RWPE2 (cell line): ENCODE results near the gene GRM8.

Experiments
- ATAC-seq: fragments of 200-7000 bp; cut with Tn5 transposase; 3 replicates; pipeline ENCODE4 v1.9.1; 2021; ENCODE audit warnings: low read depth
- DNase-seq: peaks from one replicate; pipeline ENCODE4 v3.0.0-alpha.2; 2020; ENCODE audit warnings: low spot score
- H3K27ac ChIP-seq: fragments of 450-650 bp; 2 replicates; pipeline ENCODE4 v1.5.1; 2017; ENCODE audit warnings: mild to moderate bottlenecking; ENCODE audit not compliant: poor library complexity, severe bottlenecking
- H3K27me3 ChIP-seq: fragments of 250-450 bp; sonication (Bioruptor Pico); 2 replicates; pipeline ENCODE4 v1.5.1; 2021; ENCODE audit warnings: mild to moderate bottlenecking, moderate library complexity; ENCODE audit not compliant: insufficient read depth, poor library complexity, severe bottlenecking
- H3K36me3 ChIP-seq: fragments of 250-450 bp; sonication (Bioruptor Pico); 2 replicates; pipeline ENCODE4 v1.5.1; 2020; ENCODE audit warnings: low read depth, mild to moderate bottlenecking, moderate library complexity
- H3K4me1 ChIP-seq: fragments of 250-450 bp; sonication (Bioruptor Pico); 2 replicates; pipeline ENCODE4 v1.5.1; 2021; ENCODE audit warnings: mild to moderate bottlenecking, moderate library complexity; ENCODE audit not compliant: insufficient read depth, poor library complexity, severe bottlenecking
- H3K4me3 ChIP-seq: fragments of 250-450 bp; sonication (Bioruptor Pico); 2 replicates; pipeline ENCODE4 v1.5.1; 2021; ENCODE audit warnings: mild to moderate bottlenecking, moderate library complexity; ENCODE audit not compliant: severe bottlenecking
- H3K9me3 ChIP-seq: fragments of 250-450 bp; sonication (Bioruptor Pico); 2 replicates; pipeline ENCODE4 v1.5.1; 2021; ENCODE audit warnings: mild to moderate bottlenecking, moderate library complexity; ENCODE audit not compliant: severe bottlenecking
- TF ChIP-seq, protein P1 (sequence below): fragments of 450-650 bp; IDR thresholded peaks from one replicate; pipeline ENCODE4 v1.5.1; 2017; ENCODE audit warnings: mild to moderate bottlenecking, moderate library complexity; ENCODE audit not compliant: poor library complexity, severe bottlenecking

Gene GRM8

DNA sequence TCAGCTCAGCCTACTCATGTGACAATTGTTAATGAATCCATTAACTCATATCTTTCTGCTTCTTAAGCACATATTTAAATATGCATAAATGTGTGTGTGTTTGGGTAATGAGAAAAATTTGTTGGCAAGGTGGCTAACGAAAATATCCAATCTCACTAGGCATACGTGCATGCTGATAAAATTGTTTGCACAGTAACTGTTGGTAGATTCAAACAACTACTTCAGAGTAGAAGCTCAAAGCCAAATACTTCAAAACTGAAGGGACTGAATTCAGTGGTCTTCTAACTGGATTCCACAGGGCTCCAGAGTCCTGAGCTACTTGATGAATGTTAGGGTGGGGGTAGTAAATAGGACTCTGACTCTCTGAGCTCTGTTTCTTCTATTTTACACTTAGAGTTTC lies 757.0 kb downstream of the GRM8 start:
- H3K4me3 ChIP-seq = no peak overlapping the region
- no peaks in the 10 kb centered on the region for H3K9me3 ChIP-seq
- H3K36me3 ChIP-seq = no peaks in the 10 kb centered on the region
- TF ChIP-seq, protein P1, sequence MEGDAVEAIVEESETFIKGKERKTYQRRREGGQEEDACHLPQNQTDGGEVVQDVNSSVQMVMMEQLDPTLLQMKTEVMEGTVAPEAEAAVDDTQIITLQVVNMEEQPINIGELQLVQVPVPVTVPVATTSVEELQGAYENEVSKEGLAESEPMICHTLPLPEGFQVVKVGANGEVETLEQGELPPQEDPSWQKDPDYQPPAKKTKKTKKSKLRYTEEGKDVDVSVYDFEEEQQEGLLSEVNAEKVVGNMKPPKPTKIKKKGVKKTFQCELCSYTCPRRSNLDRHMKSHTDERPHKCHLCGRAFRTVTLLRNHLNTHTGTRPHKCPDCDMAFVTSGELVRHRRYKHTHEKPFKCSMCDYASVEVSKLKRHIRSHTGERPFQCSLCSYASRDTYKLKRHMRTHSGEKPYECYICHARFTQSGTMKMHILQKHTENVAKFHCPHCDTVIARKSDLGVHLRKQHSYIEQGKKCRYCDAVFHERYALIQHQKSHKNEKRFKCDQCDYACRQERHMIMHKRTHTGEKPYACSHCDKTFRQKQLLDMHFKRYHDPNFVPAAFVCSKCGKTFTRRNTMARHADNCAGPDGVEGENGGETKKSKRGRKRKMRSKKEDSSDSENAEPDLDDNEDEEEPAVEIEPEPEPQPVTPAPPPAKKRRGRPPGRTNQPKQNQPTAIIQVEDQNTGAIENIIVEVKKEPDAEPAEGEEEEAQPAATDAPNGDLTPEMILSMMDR = no peak
- H3K4me1 ChIP-seq = no peaks in the 10 kb centered on the region
- no peaks in the 10 kb centered on the region for H3K27me3 ChIP-seq
- ATAC-seq (no peak), DNase-seq (no peak)
- H3K27ac ChIP-seq = no peak overlapping the region

DNA sequence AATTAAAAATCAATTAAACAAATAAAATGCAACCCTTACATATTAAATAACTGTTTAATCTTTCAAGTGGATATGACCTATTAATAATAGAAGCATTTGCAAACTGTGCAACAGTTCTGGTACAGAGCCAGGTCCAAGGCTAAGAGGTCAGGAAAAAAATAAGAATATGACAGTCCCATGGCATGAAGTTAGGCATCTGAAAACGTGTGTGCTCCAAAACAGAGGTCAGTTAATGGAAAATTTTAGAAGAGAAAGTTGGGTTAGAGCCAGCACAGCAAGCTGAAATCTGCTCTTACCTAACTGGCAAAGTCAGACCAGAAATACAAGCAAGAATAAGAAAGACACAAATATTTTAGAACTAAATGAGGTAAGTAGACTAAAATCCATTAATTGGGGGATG lies 757.7 kb downstream of the GRM8 start:
- no peaks in the 10 kb centered on the region for H3K4me1 ChIP-seq
- no peak for DNase-seq
- H3K36me3 ChIP-seq = no peaks in the 10 kb centered on the region
- no peaks in the 10 kb centered on the region for H3K9me3 ChIP-seq
- no peaks in the 10 kb centered on the region for H3K27me3 ChIP-seq
- ATAC-seq = no peak
- H3K27ac ChIP-seq = no peak overlapping the region
- TF ChIP-seq, protein P1 = no peak
- H3K4me3 ChIP-seq = no peak overlapping the region

DNA sequence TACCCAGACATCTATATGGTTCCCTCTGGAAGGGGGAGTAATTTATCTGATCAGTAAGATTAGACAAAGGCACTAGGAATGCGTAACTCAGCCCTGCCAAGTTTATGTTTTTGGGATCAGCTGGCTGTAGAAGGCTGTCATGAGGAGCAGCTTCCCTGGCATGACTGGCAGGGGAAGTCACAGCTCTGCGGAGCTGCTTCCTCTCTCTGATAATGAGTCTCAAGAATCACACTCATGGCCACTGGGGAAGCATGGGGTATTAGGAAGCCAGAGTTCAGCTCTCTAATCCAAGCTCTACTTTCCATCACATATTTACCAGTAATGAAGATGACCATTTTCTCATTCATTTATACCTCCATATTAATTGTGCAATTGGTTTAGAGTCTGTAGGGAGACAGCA lies 758.9 kb downstream of the GRM8 start:
- H3K27me3 ChIP-seq = no peaks in the 10 kb centered on the region
- H3K4me3 ChIP-seq = no peak overlapping the region
- H3K36me3 ChIP-seq = no peaks in the 10 kb centered on the region
- TF ChIP-seq, protein P1 = no peak
- no peak for DNase-seq
- H3K4me1 ChIP-seq = no peaks in the 10 kb centered on the region
- no peak for ATAC-seq
- no peak overlapping the region for H3K27ac ChIP-seq
- no peaks in the 10 kb centered on the region for H3K9me3 ChIP-seq

DNA sequence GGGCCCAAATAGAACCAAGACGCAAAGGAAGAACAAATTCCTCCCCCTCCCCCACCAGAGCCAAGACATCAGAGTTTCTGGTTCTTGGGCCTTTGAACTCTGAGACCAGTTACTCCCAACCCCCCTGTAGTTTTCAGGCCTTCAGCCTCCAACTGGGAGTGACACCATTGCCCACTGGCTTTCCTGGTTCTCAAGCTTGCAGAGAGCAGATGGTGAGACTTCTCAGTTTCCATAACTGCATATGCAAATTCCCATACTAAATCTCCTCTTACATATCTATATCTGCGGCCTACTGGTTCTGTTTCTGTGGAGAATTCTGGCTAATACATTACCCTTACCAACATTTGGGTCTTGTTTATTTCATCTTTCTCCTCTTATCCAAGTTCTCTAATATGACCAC lies 762.9 kb downstream of the GRM8 start:
- ATAC-seq (no peak), DNase-seq (no peak)
- Histone ChIP-seq H3K4me3 (no peak overlapping the region), H3K36me3 (no peaks in the 10 kb centered on the region), H3K27me3 (no peaks in the 10 kb centered on the region), H3K4me1 (no peaks in the 10 kb centered on the region), H3K27ac (no peak overlapping the region), H3K9me3 (no peaks in the 10 kb centered on the region)
- TF ChIP-seq, protein P1 = no peak

DNA sequence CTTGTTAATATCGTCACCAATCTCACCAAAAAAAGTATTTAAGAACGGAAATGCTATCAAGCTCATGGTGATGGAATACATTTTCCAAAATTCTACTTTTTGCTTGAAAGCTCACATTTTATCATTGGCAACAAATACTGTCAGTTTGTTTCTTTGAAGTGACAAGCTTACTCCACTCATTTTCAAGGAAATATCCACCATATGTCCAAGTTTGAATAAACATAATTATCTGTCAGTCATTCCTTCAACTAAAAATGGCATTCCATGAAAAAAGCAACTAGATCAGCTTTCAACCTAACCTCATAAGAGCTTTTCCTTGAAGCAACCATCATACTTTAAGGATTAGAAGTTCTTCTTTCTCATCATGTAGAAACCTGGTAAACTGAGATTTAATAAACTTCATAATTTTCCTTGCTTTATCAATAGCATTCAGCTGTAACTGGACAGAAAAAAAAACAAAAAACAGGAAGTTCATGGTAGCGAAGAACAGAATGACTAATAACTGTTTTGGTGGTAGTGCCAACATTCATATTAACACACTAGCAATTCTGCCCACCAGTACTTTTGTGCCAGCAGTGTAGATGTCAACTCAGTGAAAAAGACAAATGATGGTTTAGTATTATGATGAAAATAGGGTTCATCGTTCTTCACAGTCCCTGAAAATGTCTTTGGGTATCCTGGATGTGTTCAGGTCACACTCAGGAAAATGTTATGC lies 764.9 kb downstream of the GRM8 start:
- Histone ChIP-seq H3K27me3 (no peaks in the 10 kb centered on the region), H3K4me3 (no peak overlapping the region), H3K9me3 (no peaks in the 10 kb centered on the region), H3K27ac (no peak overlapping the region), H3K36me3 (no peaks in the 10 kb centered on the region), H3K4me1 (no peaks in the 10 kb centered on the region)
- ATAC-seq = no peak
- no peak for DNase-seq
- TF ChIP-seq, protein P1 = no peak
